Ishikawa (cell line): Measurements from ENCODE around the gene DHRS7C.

Source experiments
- CREB1 ChIP-seq: IDR thresholded peaks from 2 replicates; pipeline ENCODE4 v1.6.1; 2012; ENCODE audit warnings: low read depth
- EGR1 ChIP-seq: IDR thresholded peaks from 2 replicates; pipeline ENCODE4 v1.6.1; 2012
- EP300 ChIP-seq: IDR thresholded peaks from 2 replicates; pipeline ENCODE4 v1.6.1; 2012; ENCODE audit warnings: borderline replicate concordance
- MAX ChIP-seq: IDR thresholded peaks from 2 replicates; pipeline ENCODE4 v1.6.1; 2012
- RAD21 ChIP-seq: IDR thresholded peaks from 2 replicates; pipeline ENCODE4 v1.6.1; 2012; ENCODE audit warnings: low read depth
- REST ChIP-seq: IDR thresholded peaks from 2 replicates; pipeline ENCODE4 v1.6.1; 2012; ENCODE audit warnings: low read depth, mild to moderate bottlenecking
- TEAD4 ChIP-seq: IDR thresholded peaks from 2 replicates; pipeline ENCODE4 v1.6.1; 2012

GRCh38 chr17:9814337-9814945, 23.0 kb upstream of the DHRS7C start:
- TF ChIP-seq TEAD4 (no peak), REST (no peak), MAX (no peak), RAD21 (no peak), EGR1 (no peak), EP300 (no peak), CREB1 (no peak)
